Neural crest cell (in vitro differentiated cells): ENCODE data around the gene C1orf159. TPM values are rescaled to one million over a fixed set of nuclear protein-coding genes. Genes with fewer than 3 reads are reported as not detected.
"Not testable (repeated sequence)": the region's sequence is repeated elsewhere in the genome, so short reads cannot be mapped to it uniquely, and the experiment has no call there.

Experiments used
- DNase-seq: peaks from one replicate; pipeline ENCODE4 v3.0.0; 2021; ENCODE audit warnings: low read depth, mixed read lengths, low spot score
- H3K27ac Mint-ChIP-seq: one replicate; pipeline ENCODE4 v1.8.0; 2021; ENCODE audit warnings: mild to moderate bottlenecking, mixed read lengths; ENCODE audit not compliant: unreplicated experiment
- H3K27me3 Mint-ChIP-seq: 2 replicates; pipeline ENCODE4 v1.8.0; 2021; ENCODE audit warnings: low read depth, mild to moderate bottlenecking, mixed read lengths
- H3K36me3 Mint-ChIP-seq: 2 replicates; pipeline ENCODE4 v1.8.0; 2021; ENCODE audit warnings: low read depth, mild to moderate bottlenecking, mixed read lengths
- H3K4me1 Mint-ChIP-seq: 2 replicates; pipeline ENCODE4 v1.8.0; 2021; ENCODE audit warnings: mixed read lengths
- H3K4me3 Mint-ChIP-seq: one replicate; pipeline ENCODE4 v1.8.0; 2021; ENCODE audit warnings: mild to moderate bottlenecking, mixed read lengths
- H3K9me3 Mint-ChIP-seq: 2 replicates; pipeline ENCODE4 v1.8.0; 2021; ENCODE audit warnings: mixed read lengths
- CTCF ChIP-seq: fragments of 200-600 bp; sonication (generic); conservative IDR thresholded peaks from 2 replicates; pipeline ENCODE4 v1.5.0; 2021; ENCODE audit warnings: antibody characterized with exemption, mild to moderate bottlenecking
- total RNA-seq: library from RNA; stranded (reverse); gene quantifications from 2 replicates; pipeline ENCODE4 v1.2.1, GENCODE V29; 2021

C1orf159 gene
- total RNA-seq, 1 donor from 2014 or later, result 26.1 TPM

- no peak for TF ChIP-seq CTCF
- no peaks in the 10 kb centered on the region for H3K36me3 Mint-ChIP-seq
Observed at GRCh38 chr1:1058088-1058905, 57.6 kb downstream of the C1orf159 start.

GRCh38 chr1:1057769-1058087 lies 58.2 kb downstream of the C1orf159 start:
- Mint-ChIP-seq H3K4me3 (peak overlapping the region; percentile 72), H3K27me3 (peaks cover 40% of the 10 kb centered on the region), H3K4me1 (peaks cover 29% of the 10 kb centered on the region)
- H3K36me3 Mint-ChIP-seq, DNase-seq, H3K27ac Mint-ChIP-seq, H3K9me3 Mint-ChIP-seq: not testable (repeated sequence)

More at GRCh38 chr1:1058088-1058905, 57.6 kb downstream of the C1orf159 start:
- H3K27me3 Mint-ChIP-seq, result peaks cover 44% of the 10 kb centered on the region
- H3K9me3 Mint-ChIP-seq, result no peaks in the 10 kb centered on the region
- DNase-seq, result no peak
- peaks cover 28% of the 10 kb centered on the region for H3K4me1 Mint-ChIP-seq
- H3K27ac Mint-ChIP-seq, result no peak overlapping the region
- H3K4me3 Mint-ChIP-seq, result peak overlapping the region; percentile 72

GRCh38 chr1:1055841-1056736 lies 59.8 kb downstream of the C1orf159 start:
- peak overlapping the region; percentile 54 for H3K4me3 Mint-ChIP-seq
- H3K4me1 Mint-ChIP-seq, result peaks cover 36% of the 10 kb centered on the region
- TF ChIP-seq CTCF, result no peak
- H3K36me3 Mint-ChIP-seq, result peaks cover 11% of the 10 kb centered on the region
- H3K27me3 Mint-ChIP-seq, result peaks cover 27% of the 10 kb centered on the region
- peaks cover 3% of the 10 kb centered on the region for H3K9me3 Mint-ChIP-seq
- peak overlapping the region; percentile 43 for H3K27ac Mint-ChIP-seq
- DNase-seq, result no peak

- Mint-ChIP-seq H3K27ac (no peak overlapping the region), H3K27me3 (peaks cover 17% of the 10 kb centered on the region), H3K4me3 (no peak overlapping the region), H3K36me3 (peaks cover 11% of the 10 kb centered on the region), H3K4me1 (peaks cover 36% of the 10 kb centered on the region), H3K9me3 (peaks cover 3% of the 10 kb centered on the region)
- DNase-seq, result no peak
- no peak for TF ChIP-seq CTCF
Observed at GRCh38 chr1:1054971-1055370, 60.9 kb downstream of the C1orf159 start.

GRCh38 chr1:1054099-1054700 lies 61.7 kb downstream of the C1orf159 start:
- TF ChIP-seq CTCF, result no peak
- peaks cover 3% of the 10 kb centered on the region for H3K9me3 Mint-ChIP-seq
- peaks cover 15% of the 10 kb centered on the region for H3K27me3 Mint-ChIP-seq
- peaks cover 36% of the 10 kb centered on the region for H3K4me1 Mint-ChIP-seq
- peaks cover 11% of the 10 kb centered on the region for H3K36me3 Mint-ChIP-seq
- no peak for DNase-seq
- H3K27ac Mint-ChIP-seq, result no peak overlapping the region
- H3K4me3 Mint-ChIP-seq, result no peak overlapping the region
